K562 (cell line): ENCODE data around the gene UGT8. TPM values are rescaled to one million over a fixed set of nuclear protein-coding genes. Genes with fewer than 3 reads are reported as not detected.

ENCODE experiments used
- ATAC-seq: fragments of 200-7000 bp; cut with Tn5 transposase; 3 replicates; pipeline ENCODE4 v1.9.1; 2020; ENCODE audit warnings: moderate library complexity
- BruUV-seq: library from RNA; stranded (reverse); fragments of 400-500 nt; replicated peaks from 2 replicates; lab custom pipeline; 2021; lab: Mats Ljungman, UMichigan
- CTCF ChIA-PET: fragments of 300-600 bp; formaldehyde crosslinking; extraction: SDS; loops from one replicate; lab custom pipeline; 2021; ENCODE audit warnings: low intra/inter-chr PET ratio; lab: Yijun Ruan, JAX
- POLR2A ChIA-PET: fragments of 300-600, 350-650 bp; sonication (Branson Sonifier 250); formaldehyde crosslinking; extraction: SDS; loops from one replicate; lab custom pipeline; 2021; ENCODE audit warnings: antibody characterized with exemption, inconsistent platforms; lab: Yijun Ruan, JAX
- DNase-seq, 4 experiments: peaks; one replicate each; pipeline versions ENCODE4 v3.0.0 to v3.0.0-alpha.2; 2011 to 2018; ENCODE audit warnings: low spot score in 3 of 4, mixed read lengths in 3 of 4; ENCODE audit errors: extremely low read depth in 1 of 4
- FAIRE-seq: peaks from 2 replicates; lab custom pipeline; 2011; peaks lifted over from hg19 to GRCh38; lab: Jason Lieb, UNC
- H2AFZ ChIP-seq: 2 replicates; pipeline ENCODE4 v1.6.0; 2011; ENCODE audit warnings: low read depth, low read length, control low read depth, inconsistent platforms
- H3K27ac ChIP-seq: fragments of 200-600 bp; 3 replicates; pipeline ENCODE4 v1.8.0; 2011; ENCODE audit warnings: low read depth, mild to moderate bottlenecking, control low read depth, inconsistent platforms, low read length, moderate library complexity, mixed read lengths; ENCODE audit errors: extremely low read depth
- H3K27me3 ChIP-seq, 2 experiments: fragments of 300-600 bp in 1 of 2; 2 replicates in 1 of 2; 3 replicates in 1 of 2; pipeline versions ENCODE4 v1.6.0 to v1.8.0; 2011; ENCODE audit warnings: inconsistent platforms in 2 of 2, low read length in 2 of 2, mild to moderate bottlenecking in 1 of 2, mixed read lengths in 1 of 2, moderate library complexity in 1 of 2; ENCODE audit not compliant: control insufficient read depth in 2 of 2, insufficient read depth in 2 of 2
- H3K36me3 ChIP-seq: fragments of 300-600 bp; 3 replicates; pipeline ENCODE4 v1.8.0; 2011; ENCODE audit warnings: mild to moderate bottlenecking, low read length, inconsistent platforms; ENCODE audit not compliant: control insufficient read depth, insufficient read depth
- H3K4me1 ChIP-seq, 2 experiments: fragments of 200-600 bp in 1 of 2; replicated peaks in 1 of 2; 2 replicates in 1 of 2; 3 replicates in 1 of 2; pipeline versions ENCODE4 v1.5.1 to v1.8.0; 2011; ENCODE audit warnings: inconsistent platforms in 2 of 2, low read length in 2 of 2, mild to moderate bottlenecking in 1 of 2, mixed read lengths in 1 of 2, moderate library complexity in 1 of 2; ENCODE audit not compliant: control insufficient read depth in 2 of 2, insufficient read depth in 2 of 2
- H3K4me2 ChIP-seq: 2 replicates; pipeline ENCODE4 v1.6.1; 2011; ENCODE audit warnings: low read length, control low read depth, inconsistent platforms, mixed read lengths; ENCODE audit not compliant: insufficient read depth
- H3K4me3 ChIP-seq: fragments of 200-600 bp; sonication (generic), shearing (Covaris generic); 2 replicates; pipeline ENCODE4 v1.5.1; 2016; ENCODE audit warnings: control low read depth, inconsistent platforms
- H3K79me2 ChIP-seq: fragments of 200-600 bp; 3 replicates; pipeline ENCODE4 v1.8.0; 2011; ENCODE audit warnings: low read length, inconsistent platforms; ENCODE audit not compliant: control insufficient read depth, insufficient read depth
- H3K9ac ChIP-seq, 2 experiments: 2 replicates each; pipeline versions ENCODE4 v1.6.0 to v1.6.1; 2011; ENCODE audit warnings: low read depth in 2 of 2, low read length in 2 of 2, control low read depth in 1 of 2, inconsistent platforms in 1 of 2, mild to moderate bottlenecking in 1 of 2, mixed read lengths in 1 of 2; ENCODE audit not compliant: insufficient read depth in 1 of 2
- H3K9me1 ChIP-seq: one replicate; pipeline ENCODE4 v1.6.0; 2011; ENCODE audit warnings: inconsistent platforms, mild to moderate bottlenecking, low read length, moderate library complexity; ENCODE audit not compliant: control insufficient read depth, insufficient read depth
- H3K9me3 ChIP-seq: replicated peaks from 2 replicates; pipeline ENCODE4 v1.5.1; 2011; ENCODE audit warnings: low read depth, low read length, inconsistent platforms; ENCODE audit not compliant: control insufficient read depth, insufficient read depth
- H4K20me1 ChIP-seq: replicated peaks from 2 replicates; pipeline ENCODE4 v1.6.1; 2011; ENCODE audit warnings: low read length, inconsistent platforms, mixed read lengths; ENCODE audit not compliant: control insufficient read depth, insufficient read depth
- L3MBTL2 ChIP-seq: fragments of 450-650 bp; IDR thresholded peaks from 2 replicates; pipeline ENCODE4 v1.6.1; 2016; ENCODE audit warnings: mild to moderate bottlenecking, moderate library complexity
- MCM5 ChIP-seq: fragments of 450-650 bp; IDR thresholded peaks from 2 replicates; pipeline ENCODE4 v1.6.1; 2016; ENCODE audit warnings: low read depth
- POLR3G ChIP-seq: IDR thresholded peaks from 2 replicates; pipeline ENCODE4 v1.6.1; 2011; ENCODE audit not compliant: insufficient read length, insufficient replicate concordance; ENCODE audit errors: extremely low read depth
- SRSF3 ChIP-seq: fragments of 200-400 bp; formaldehyde crosslinking; IDR thresholded peaks from 2 replicates; pipeline ENCODE4 v1.6.1; 2016; ENCODE audit warnings: mild to moderate bottlenecking, low read length, moderate library complexity; ENCODE audit not compliant: insufficient read depth
- ZNF518B ChIP-seq: fragments of 250-450 bp; sonication (Bioruptor Pico); IDR thresholded peaks from 2 replicates; pipeline ENCODE4 v1.5.0; 2021; ENCODE audit warnings: mild to moderate bottlenecking, moderate library complexity
- ZNF77 ChIP-seq: fragments of 250-450 bp; sonication (Bioruptor Pico); IDR thresholded peaks from 2 replicates; pipeline ENCODE4 v1.5.0; 2020
- WGBS: fragments of 100-300 bp; shearing (Covaris generic); methylation state at CpG from one replicate; pipeline ENCODE4 v1.1.6; 2016; ENCODE audit warnings: low coverage, mixed read lengths; ENCODE audit not compliant: insufficient coverage; ENCODE audit errors: missing lambda C conversion rate; 5-methylcytosine and 5-hydroxymethylcytosine counted together
- in situ Hi-C: fragments of 300-500 bp; cut with MboI; formaldehyde crosslinking; loops from 4 replicates; pipeline ENCODE4 v1.15.0; 2018; ENCODE audit warnings: inconsistent platforms, mixed read lengths
- intact Hi-C: fragments of 100-400 bp; cut with micrococcal nuclease; formaldehyde crosslinking; loops from 2 replicates; pipeline ENCODE4 v1.14.2; 2022
- polyA plus RNA-seq, 8 experiments: library from polyadenylated mRNA; depleted of rRNA in 4 of 8; stranded (reverse) in 5 of 8; unstranded in 3 of 8; fragments of >200 nt; fragmentation: Nextera tagmentation in 2 of 8; fragmentation: Illumina TruSeq in 1 of 8; extraction: Ambion mirVana in 2 of 8; extraction: Trizol in 1 of 8; gene quantifications; 2 replicates each; pipeline versions ENCODE4 v1.2.1 to v1.2.3, GENCODE V29; 2011 to 2014; ENCODE audit warnings: inconsistent platforms in 1 of 8, missing spikeins in 1 of 8
- total RNA-seq, 7 experiments: library from RNA; depleted of rRNA in 6 of 7; stranded (reverse); fragments of >200 nt in 6 of 7; fragmentation: Illumina TruSeq in 2 of 7; extraction: Trizol in 2 of 7; gene quantifications; 2 replicates each; pipeline versions ENCODE4 v1.2.1 to v1.2.3, GENCODE V29; 2011 to 2021; ENCODE audit warnings: low replicate concordance in 1 of 7

UGT8 gene
- total and polyA plus RNA-seq, 9 of the 15 experiments (the other 6 are each of a cell fraction or from before 2014, with no cell fraction given): 3.0 to 10.7 (median 6.0) TPM

GRCh38 chr4:114653675-114654074 is 55.1 kb downstream of the UGT8 start:
- Histone ChIP-seq H3K9me1 (no peaks in the 10 kb centered on the region), H3K79me2 (no peaks in the 10 kb centered on the region), H3K27me3 (no peaks in the 10 kb centered on the region), H3K4me1 (no peaks in the 10 kb centered on the region), H4K20me1 (no peaks in the 10 kb centered on the region), H3K27ac (no peak overlapping the region), H3K36me3 (no peaks in the 10 kb centered on the region), H2AFZ (no peak overlapping the region), H3K9ac (no peak overlapping the region), H3K9me3 (no peaks in the 10 kb centered on the region), H3K4me3 (no peak overlapping the region), H3K4me2 (no peak overlapping the region)
- TF ChIP-seq POLR3G (no peak), MCM5 (no peak)
- no TSS peak for BruUV-seq
- 27% methylated on average over 1 of the region's 1 CpG for WGBS
- intact Hi-C loops (no loop called here), in situ Hi-C loops (no loop called here)
- no peak for ATAC-seq
- no peak for DNase-seq
- ChIA-PET CTCF (no interaction called here), POLR2A (no interaction called here)
- FAIRE-seq: no peak

GRCh38 chr4:114654592-114654991 is 56.0 kb downstream of the UGT8 start:
- TF ChIP-seq ZNF518B (CRISPR knock-in tag) (no peak), SRSF3 (no peak), ZNF77 (CRISPR knock-in tag) (no peak), L3MBTL2 (no peak)
- no peak for ATAC-seq

More at GRCh38 chr4:114654592-114654991, 56.0 kb downstream of the UGT8 start:
- Histone ChIP-seq H3K9me1 (no peaks in the 10 kb centered on the region), H3K27ac (no peak overlapping the region), H3K4me2 (no peak overlapping the region), H3K4me1 (no peaks in the 10 kb centered on the region), H3K4me3 (no peak overlapping the region), H3K9me3 (no peaks in the 10 kb centered on the region), H3K27me3 (no peaks in the 10 kb centered on the region), H3K79me2 (no peaks in the 10 kb centered on the region), H3K36me3 (no peaks in the 10 kb centered on the region), H4K20me1 (no peaks in the 10 kb centered on the region), H2AFZ (no peak overlapping the region), H3K9ac (no peak overlapping the region)
- DNase-seq: no peak
- CTCF ChIA-PET: no interaction called here
- POLR2A ChIA-PET: no interaction called here
- FAIRE-seq: no peak
- intact Hi-C loops: no loop called here
- no TSS peak for BruUV-seq
- in situ Hi-C loops: no loop called here
- WGBS: 6% methylated on average over 2 of the region's 2 CpGs
